ENCODE results near the gene TNS3.

DNA sequence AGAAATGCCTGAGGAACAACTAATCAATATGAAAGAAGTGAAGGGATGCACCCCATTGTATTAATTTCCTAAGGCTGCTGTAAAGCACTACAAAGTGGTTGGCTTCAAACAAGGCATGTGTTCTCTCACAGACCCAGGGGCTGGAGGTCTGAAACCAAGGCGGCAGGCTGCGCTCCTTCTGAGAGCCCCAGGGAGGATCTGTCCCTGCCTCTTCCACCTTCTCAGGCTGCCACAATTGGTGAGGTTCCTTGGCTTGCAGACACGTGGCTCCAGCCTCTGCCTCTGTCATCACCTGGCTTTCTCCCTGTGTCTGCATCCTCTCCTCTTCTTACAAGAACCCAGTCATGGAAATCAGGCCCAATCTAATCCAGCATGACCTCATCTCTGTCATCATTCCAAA is 110.1 kb downstream of the TNS3 start:
- no peak for TF ChIP-seq POLR2A (IDR thresholded peaks at IDR 0.05; ENCODE audit: low read depth)
- TF ChIP-seq, protein P1, sequence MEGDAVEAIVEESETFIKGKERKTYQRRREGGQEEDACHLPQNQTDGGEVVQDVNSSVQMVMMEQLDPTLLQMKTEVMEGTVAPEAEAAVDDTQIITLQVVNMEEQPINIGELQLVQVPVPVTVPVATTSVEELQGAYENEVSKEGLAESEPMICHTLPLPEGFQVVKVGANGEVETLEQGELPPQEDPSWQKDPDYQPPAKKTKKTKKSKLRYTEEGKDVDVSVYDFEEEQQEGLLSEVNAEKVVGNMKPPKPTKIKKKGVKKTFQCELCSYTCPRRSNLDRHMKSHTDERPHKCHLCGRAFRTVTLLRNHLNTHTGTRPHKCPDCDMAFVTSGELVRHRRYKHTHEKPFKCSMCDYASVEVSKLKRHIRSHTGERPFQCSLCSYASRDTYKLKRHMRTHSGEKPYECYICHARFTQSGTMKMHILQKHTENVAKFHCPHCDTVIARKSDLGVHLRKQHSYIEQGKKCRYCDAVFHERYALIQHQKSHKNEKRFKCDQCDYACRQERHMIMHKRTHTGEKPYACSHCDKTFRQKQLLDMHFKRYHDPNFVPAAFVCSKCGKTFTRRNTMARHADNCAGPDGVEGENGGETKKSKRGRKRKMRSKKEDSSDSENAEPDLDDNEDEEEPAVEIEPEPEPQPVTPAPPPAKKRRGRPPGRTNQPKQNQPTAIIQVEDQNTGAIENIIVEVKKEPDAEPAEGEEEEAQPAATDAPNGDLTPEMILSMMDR (IDR thresholded peaks at IDR 0.05) = no peak
